ENCODE results near the gene SDR39U1.

Gene SDR39U1

GRCh38 chr14:24408764-24409163 is 33.8 kb downstream of the SDR39U1 start:
- DNase-seq: no peak

- DNase-seq: no peak
Measured at GRCh38 chr14:24407608-24408325, 34.8 kb downstream of the SDR39U1 start.

DNA sequence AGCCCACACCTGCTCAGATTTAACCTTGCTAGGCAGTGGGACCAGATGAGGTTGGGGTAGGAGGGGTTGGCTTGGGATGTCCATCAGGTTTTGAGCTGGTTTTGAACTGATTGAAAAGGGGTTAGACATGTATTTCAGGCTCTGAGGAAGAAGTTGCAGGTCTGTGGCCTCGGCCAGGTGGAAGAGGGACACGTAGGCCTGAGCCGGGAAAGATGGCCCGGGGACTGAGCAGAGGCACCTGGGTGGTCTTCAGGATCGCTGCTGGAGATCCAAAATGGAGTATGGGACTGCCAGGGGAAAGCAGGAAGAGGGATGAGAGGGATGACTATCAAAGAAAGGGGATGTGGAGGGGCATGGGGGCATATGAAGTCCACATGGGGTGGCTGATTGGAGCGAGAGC is 36.2 kb downstream of the SDR39U1 start:
- no peak for DNase-seq

GRCh38 chr14:24404814-24405213 is 37.8 kb downstream of the SDR39U1 start:
- no peak for DNase-seq

DNA sequence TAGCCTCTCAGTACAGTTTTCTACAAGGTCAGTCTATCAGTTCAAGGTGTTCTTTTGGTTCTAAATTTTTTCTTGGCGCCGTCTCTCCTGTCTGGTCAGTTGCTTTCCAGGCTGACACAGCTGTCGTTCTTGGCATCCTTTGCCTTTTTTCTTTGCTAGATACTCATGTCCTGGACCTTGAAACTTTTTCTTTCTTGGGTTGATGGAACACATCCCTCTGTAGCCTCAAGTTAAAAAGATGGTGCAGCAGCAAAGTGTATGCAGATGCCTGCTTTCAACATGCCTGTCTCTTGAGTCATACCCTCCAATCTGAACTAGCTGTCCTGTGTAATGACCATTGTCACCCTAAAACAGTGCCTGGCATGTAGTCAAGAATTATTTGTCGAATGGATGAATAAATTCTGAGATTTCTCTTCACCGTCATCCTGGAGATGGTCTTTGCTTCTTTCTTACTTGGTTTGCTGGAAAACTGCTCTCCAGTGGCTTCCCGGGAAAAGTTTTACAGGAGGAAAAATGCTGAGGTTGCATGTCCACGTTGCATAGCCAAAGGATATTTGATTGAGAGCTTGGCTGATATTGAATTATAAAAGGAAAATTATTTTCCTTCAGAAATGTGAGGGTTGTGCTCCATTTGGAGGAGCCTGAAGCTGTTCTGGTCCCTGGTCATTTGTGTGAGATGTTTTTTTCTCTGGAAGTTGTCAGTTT is 39.1 kb downstream of the SDR39U1 start:
- peak; percentile 49 for DNase-seq

- no peak for DNase-seq
Measured at GRCh38 chr14:24401810-24402702, 40.5 kb downstream of the SDR39U1 start.

- DNase-seq: no peak
Measured at GRCh38 chr14:24399999-24400718, 42.4 kb downstream of the SDR39U1 start.

- DNase-seq: no peak
Measured at GRCh38 chr14:24399447-24399822, 43.1 kb downstream of the SDR39U1 start.

- peak; percentile 57 for DNase-seq
Measured at GRCh38 chr14:24398653-24399446, 43.7 kb downstream of the SDR39U1 start, which contains the start of gene NYNRIN. Gene NYNRIN (plus strand): TSS chr14:24399003. CDS start chr14:24399247, 244 bp downstream.

GRCh38 chr14:24398293-24398652 is 44.3 kb downstream of the SDR39U1 start:
- peak; percentile 40 for DNase-seq

GRCh38 chr14:24397639-24398292 is 44.8 kb downstream of the SDR39U1 start:
- no peak for DNase-seq

DNA sequence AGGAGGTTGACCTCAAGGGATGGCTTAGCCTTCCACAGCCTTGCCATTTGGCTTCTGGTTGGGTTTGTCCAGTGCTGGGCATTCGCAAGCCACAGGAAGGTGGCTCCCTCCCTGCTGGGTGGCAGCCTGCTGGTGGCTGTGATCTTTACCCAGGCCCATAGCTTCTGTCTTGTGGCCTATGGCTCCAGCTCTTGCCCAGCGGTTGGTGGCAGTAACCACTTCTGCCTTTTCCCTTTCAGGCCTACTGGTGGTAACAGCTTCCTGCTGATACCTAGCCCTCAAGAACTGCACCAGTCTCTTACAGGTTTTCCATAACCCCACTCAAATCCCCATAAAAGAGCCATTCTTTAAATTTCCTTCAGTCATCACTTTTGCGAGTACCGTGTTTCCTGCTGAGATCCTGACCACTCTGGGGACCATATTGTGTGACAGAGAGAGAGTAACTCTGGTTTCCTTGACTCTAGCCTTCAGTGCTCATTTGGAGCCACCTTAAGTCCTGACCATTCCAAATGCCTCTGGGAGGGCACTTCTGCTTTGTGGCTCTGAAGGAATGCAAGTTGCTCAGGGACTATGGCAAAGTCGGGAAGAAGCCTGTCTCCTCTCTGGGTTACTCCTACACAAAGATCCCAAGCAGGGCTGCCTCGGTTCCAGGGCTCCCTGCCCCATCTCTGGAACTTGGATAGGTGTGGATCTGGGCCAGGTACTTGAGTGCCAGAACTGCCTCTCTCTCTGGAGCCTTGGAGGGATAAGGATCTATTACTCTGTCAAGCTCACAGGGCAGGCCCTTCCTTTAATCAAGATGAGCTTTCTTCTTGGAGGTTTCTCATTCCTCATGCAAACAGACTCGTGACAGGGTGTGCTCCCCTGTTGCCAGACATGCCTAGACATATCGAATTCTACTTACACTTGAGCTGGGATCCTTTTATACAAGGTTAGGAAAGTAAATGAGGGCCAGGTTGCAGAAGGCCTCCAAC is 46.7 kb downstream of the SDR39U1 start:
- no peak for DNase-seq

DNA sequence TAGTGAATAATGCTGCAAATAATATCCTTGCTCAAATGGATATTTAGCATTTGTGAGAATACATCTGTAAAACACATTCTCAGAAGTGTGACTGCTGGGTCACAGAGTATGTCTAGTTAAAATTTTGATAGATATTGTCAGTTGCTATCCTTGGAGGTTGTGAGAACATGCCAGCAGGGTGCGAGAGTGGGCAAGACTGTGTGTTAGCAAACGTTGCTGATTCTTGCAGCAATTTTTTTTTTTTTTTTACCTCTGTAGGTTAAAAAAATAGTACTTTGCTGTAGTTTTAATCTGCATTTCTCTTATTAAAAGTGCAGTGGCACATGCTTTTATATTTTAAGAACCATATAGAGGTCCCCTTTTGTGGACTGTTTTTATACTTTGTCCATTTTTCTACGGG is 48.3 kb downstream of the SDR39U1 start:
- no peak for DNase-seq

DNA sequence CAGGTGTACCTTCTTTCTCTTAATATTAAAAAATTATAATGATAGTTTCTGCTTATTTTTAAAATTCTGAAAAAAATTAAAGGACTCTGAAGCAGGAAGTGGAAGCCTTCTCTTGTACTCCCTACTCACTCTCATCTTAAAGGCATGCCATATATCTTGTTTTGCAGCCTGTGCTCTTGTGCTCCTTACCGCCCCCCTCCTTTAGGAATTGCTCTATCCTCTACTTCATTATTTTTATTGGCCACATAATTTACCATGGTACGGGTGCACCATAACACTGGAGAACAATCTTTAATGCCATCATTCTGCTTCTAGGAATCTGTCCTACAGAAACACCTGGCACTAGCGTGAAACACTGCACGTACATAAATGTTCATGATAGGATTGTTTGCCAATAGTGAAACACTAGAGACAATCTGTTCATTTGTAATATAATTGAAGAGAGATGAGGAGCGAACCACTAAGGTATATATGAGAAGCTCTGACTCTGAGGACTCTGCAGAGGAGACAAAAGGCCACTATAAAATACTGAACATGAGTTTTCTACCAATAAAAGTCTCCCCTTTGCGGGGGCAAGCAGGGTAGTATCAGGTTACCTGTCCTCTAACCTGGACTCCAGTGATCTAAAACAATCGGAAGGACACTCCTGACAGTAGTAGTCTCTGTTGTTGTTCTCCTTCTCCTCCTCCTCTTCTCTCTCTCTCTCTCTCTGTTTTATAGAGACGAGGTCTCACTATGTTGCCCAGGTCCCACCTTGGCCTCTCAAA is 50.1 kb downstream of the SDR39U1 start:
- peak; percentile 64 for DNase-seq

DNA sequence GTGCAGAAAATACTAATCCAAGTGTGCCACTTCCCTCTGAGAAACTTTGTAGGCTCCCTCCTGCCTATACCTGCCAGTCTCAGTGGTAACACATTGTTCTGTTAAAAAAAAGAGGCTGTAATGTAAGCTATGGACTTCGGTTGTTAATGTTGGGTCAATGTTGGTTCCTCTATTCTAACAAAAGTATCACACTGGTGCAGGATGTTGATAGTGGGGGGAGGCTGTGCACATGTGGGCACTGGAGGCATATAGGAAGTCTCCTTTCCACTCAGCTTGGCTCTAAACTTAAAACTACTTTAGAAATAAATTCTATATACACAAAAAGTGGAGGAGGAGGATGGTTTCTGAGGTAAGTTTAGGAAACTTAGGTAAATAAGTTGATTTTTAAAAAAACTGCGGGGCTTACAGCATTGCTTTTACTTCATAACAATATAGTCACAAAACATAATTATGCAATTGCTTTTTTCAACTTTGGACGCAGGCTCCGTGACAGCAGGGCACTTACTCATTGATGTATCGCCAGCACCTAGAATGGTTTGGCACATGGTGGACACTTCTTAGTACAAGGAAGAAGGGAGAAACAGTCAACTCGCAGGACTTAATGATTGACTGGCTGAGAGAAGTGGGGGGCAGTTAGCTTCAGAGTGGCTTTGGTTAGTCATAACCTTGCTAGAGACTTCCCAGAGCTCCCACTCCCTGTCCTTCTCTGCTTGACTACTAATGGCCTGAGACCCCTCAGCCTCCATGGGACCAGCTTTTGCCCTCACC is 51.7 kb downstream of the SDR39U1 start:
- no peak for DNase-seq
